ENCODE data around the gene ITIH4.

GRCh38 chr3:52789746-52790040 lies 40.8 kb downstream of the ITIH4 start:
- TF ChIP-seq CTCF (IDR thresholded peaks at IDR 0.05) (no peak), POLR2A (IDR thresholded peaks at IDR 0.05; ENCODE audit: low read depth) (no peak), EP300 (IDR thresholded peaks at IDR 0.05) (no peak)

Measured in esophagus muscularis mucosa (tissue), 4 donors.